ENCODE results near the gene AMBP.

AMBP gene

DNA sequence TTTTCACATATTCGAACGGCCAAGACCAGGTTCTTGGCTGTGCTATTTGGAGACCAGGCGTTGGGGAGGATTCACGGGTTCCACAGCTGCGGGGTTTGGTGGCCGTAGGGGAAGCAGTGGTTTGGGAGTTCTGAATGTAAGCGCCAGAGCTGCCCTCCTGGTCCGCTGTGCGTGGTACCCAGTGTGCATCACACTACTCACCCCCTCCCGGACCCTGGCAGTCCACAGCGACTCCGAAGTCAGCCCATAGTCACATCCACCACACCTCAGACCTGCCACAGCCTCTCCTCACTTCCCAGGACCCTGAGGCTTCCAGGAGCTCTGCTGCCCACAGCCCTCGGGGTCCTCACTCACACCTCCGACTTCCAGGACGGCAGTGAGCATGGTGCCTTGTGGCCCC lies 26.8 kb downstream of the AMBP start:
- no peak overlapping the region for H3K4me3 ChIP-seq (ENCODE audit: low read depth, low read length)
- no peak for TF ChIP-seq CTCF (IDR thresholded peaks at IDR 0.05; ENCODE audit: low read depth, low read length)

GRCh38 chr9:114050646-114051045 lies 27.5 kb downstream of the AMBP start:
- no peak for TF ChIP-seq CTCF (IDR thresholded peaks at IDR 0.05; ENCODE audit: low read depth, low read length)
- H3K4me3 ChIP-seq (ENCODE audit: low read depth, low read length): no peak overlapping the region

DNA sequence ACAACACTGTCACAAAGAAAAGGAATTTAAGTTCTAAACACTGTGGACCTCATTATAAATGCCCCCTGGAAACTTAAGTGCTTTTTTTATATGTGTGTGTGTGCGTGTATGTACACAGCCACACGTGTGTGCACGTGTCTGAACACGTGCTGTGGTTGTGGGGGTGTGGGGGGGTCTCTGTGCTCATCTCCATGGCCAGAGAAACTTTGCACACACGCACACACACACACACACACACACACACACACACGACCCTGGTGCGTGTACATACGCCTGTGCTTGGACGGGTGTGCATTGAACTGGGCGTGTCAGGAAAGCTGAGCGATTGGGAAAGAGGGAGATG lies 27.9 kb downstream of the AMBP start:
- no peak for TF ChIP-seq CTCF (IDR thresholded peaks at IDR 0.05; ENCODE audit: low read depth, low read length)
- no peak overlapping the region for H3K4me3 ChIP-seq (ENCODE audit: low read depth, low read length)

DNA sequence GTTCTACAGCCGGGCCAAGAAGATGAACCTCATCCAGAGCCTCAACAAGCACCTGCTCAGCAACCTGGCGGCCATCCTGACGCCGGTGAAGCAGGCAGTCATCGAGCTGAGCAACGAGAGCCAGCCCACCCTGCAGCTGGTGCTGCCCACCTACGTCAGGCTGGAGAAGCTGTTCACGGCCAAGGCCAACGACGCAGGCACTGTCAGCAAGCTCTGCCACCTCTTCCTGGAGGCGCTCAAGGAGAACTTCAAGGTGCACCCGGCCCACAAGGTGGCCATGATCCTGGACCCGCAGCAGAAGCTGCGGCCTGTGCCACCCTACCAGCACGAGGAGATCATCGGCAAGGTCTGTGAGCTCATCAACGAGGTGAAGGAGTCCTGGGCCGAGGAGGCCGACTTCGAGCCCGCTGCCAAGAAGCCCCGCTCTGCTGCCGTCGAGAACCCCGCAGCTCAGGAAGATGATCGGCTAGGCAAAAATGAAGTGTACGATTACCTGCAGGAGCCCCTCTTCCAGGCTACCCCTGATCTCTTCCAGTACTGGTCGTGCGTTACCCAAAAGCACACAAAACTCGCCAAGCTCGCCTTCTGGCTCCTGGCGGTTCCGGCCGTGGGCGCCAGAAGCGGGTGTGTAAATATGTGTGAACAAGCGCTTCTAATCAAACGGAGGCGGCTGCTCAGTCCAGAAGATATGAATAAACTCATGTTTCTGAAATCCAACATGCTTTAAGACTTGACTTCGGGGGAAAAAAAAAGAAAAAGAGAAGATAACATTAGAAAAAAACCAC lies 28.5 kb downstream of the AMBP start:
- no peak for TF ChIP-seq CTCF (IDR thresholded peaks at IDR 0.05; ENCODE audit: low read depth, low read length)
- H3K4me3 ChIP-seq (ENCODE audit: low read depth, low read length): no peak overlapping the region

DNA sequence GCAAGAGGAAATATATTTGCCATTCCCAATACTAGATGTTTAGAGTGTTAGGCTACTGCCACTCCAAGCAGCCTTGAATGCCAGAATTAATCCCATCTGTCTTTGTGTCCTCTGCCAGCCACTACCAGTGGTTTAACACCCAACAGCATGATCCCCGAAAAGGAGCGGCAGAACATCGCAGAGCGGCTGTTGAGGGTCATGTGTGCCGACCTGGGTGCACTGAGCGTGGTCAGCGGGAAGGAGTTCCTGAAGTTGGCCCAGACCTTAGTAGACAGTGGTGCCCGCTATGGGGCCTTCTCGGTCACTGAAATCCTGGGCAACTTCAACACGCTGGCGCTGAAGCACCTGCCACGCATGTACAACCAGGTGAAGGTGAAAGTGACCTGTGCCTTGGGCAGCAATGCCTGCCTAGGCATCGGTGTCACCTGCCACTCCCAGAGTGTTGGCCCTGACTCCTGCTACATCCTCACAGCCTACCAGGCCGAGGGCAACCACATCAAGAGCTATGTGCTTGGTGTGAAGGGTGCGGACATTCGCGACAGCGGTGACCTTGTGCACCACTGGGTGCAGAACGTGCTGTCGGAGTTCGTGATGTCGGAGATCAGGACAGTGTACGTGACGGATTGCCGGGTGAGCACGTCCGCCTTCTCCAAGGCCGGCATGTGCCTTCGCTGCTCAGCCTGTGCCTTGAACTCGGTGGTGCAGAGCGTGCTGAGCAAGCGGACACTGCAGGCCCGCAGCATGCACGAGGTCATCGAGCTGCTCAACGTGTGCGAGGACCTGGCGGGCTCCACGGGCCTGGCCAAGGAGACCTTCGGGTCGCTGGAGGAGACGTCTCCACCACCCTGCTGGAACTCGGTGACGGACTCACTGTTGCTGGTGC lies 29.3 kb downstream of the AMBP start:
- no peak overlapping the region for H3K4me3 ChIP-seq (ENCODE audit: low read depth, low read length)

DNA sequence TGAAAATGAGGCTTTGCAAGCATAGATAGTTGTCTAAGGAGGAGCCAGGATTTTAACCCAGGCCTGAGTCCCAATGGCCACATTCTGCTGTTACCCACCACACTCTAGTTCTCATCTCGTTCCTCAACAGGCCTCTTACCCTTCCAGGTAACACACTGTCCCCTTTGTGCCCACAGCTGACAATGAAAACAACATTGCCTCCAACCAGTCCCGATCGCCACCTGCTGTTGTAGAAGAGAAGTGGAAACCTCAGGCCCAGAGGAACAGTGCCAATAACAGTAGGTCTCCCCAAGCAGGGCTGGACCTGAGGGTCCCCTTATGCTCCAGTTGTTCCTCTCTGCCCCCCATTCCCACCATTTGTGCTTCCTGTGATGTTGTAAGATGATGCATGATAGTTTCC lies 30.4 kb downstream of the AMBP start:
- TF ChIP-seq CTCF (IDR thresholded peaks at IDR 0.05; ENCODE audit: low read depth, low read length): no peak
- H3K4me3 ChIP-seq (ENCODE audit: low read depth, low read length): no peak overlapping the region

More for the DNA sequence above, 29.3 kb downstream of the AMBP start:
- TF ChIP-seq CTCF (IDR thresholded peaks at IDR 0.05; ENCODE audit: low read depth, low read length): no peak

GRCh38 chr9:114046875-114047274 lies 31.2 kb downstream of the AMBP start:
- no peak for TF ChIP-seq CTCF (IDR thresholded peaks at IDR 0.05; ENCODE audit: low read depth, low read length)
- no peak overlapping the region for H3K4me3 ChIP-seq (ENCODE audit: low read depth, low read length)
